Measurements from ENCODE around the gene SAC3D1. TPM values are rescaled to one million over a fixed set of nuclear protein-coding genes. Genes with fewer than 3 reads are reported as not detected.
A peak's percentile ranks its signal among the peaks of the same experiment; 100 is the strongest.

SAC3D1 gene
- total and polyA plus RNA-seq, 2 donors from 2014 or later: 6.8 to 13.4 TPM

- peaks cover 0 to 2% (median 1%) of the 10 kb centered on the region in 3 donors for H3K4me1 ChIP-seq (ENCODE audit: control insufficient read depth in 2 of 3, insufficient read depth in 2 of 3, low read depth in 1 of 3, low read length in 3 of 3)
- intact Hi-C loops (cut with DNase I): no loop called here
- no peak overlapping the region for H3K27ac ChIP-seq (ENCODE audit: low read depth in 2 of 2, low read length in 2 of 2)
Observed at GRCh38 chr11:65008016-65008415, 33.0 kb upstream of the SAC3D1 start.

GRCh38 chr11:65008873-65009272 lies 32.1 kb upstream of the SAC3D1 start:
- FAIRE-seq (no peak), DNase-seq (no peak)
- Histone ChIP-seq H3K4me3 (ENCODE audit: low read length in 3 of 3) (no peak overlapping the region), H3K27ac (ENCODE audit: low read depth in 2 of 2, low read length in 2 of 2) (no peak overlapping the region), H3K4me1 (ENCODE audit: control insufficient read depth in 2 of 3, insufficient read depth in 2 of 3, low read depth in 1 of 3, low read length in 3 of 3) (peaks cover 0 to 6% (median 5%) of the 10 kb centered on the region in 3 donors), H3K9me3 (ENCODE audit: control insufficient read depth in 2 of 3, insufficient read depth in 1 of 3, low read length in 3 of 3) (no peaks in the 10 kb centered on the region), H3K9ac (ENCODE audit: low read length in 3 of 3) (no peak overlapping the region), H3K27me3 (ENCODE audit: control insufficient read depth, insufficient read depth, low read length) (no peaks in the 10 kb centered on the region), H3K36me3 (ENCODE audit: control insufficient read depth in 2 of 3, insufficient read depth in 3 of 3, low read length in 3 of 3) (no peaks in the 10 kb centered on the region)
- no peak for TF ChIP-seq CTCF (IDR thresholded peaks at IDR 0.05; ENCODE audit: borderline replicate concordance, extremely low read depth, insufficient read depth)
- intact Hi-C loops (cut with DNase I): no loop called here

More at GRCh38 chr11:65008016-65008415, 33.0 kb upstream of the SAC3D1 start:
- H3K9me3 ChIP-seq (ENCODE audit: control insufficient read depth in 2 of 3, insufficient read depth in 1 of 3, low read length in 3 of 3): no peaks in the 10 kb centered on the region
- DNase-seq (no peak), FAIRE-seq (no peak)
- H3K9ac ChIP-seq (ENCODE audit: low read length in 3 of 3): no peak overlapping the region
- TF ChIP-seq CTCF (IDR thresholded peaks at IDR 0.05; ENCODE audit: borderline replicate concordance, extremely low read depth, insufficient read depth): no peak
- no peaks in the 10 kb centered on the region for H3K27me3 ChIP-seq (ENCODE audit: control insufficient read depth, insufficient read depth, low read length)
- no peaks in the 10 kb centered on the region for H3K36me3 ChIP-seq (ENCODE audit: control insufficient read depth in 2 of 3, insufficient read depth in 3 of 3, low read length in 3 of 3)
- H3K4me3 ChIP-seq (ENCODE audit: low read length in 3 of 3): no peak overlapping the region

GRCh38 chr11:65013130-65013887 lies 27.7 kb upstream of the SAC3D1 start:
- Histone ChIP-seq H3K27me3 (ENCODE audit: control insufficient read depth, insufficient read depth, low read length) (no peaks in the 10 kb centered on the region), H3K27ac (ENCODE audit: low read depth in 2 of 2, low read length in 2 of 2) (peak overlapping the region; percentile 89 to 98), H3K9ac (ENCODE audit: low read length in 3 of 3) (peak overlapping the region; percentile 8 to 99 (median 34)), H3K36me3 (ENCODE audit: control insufficient read depth in 2 of 3, insufficient read depth in 3 of 3, low read length in 3 of 3) (no peaks in the 10 kb centered on the region), H3K4me3 (ENCODE audit: low read length in 3 of 3) (peak overlapping the region; percentile 47 to 89 (median 61)), H3K4me1 (ENCODE audit: control insufficient read depth in 2 of 3, insufficient read depth in 2 of 3, low read depth in 1 of 3, low read length in 3 of 3) (peaks cover 0 to 10% (median 10%) of the 10 kb centered on the region in 3 donors), H3K9me3 (ENCODE audit: control insufficient read depth in 2 of 3, insufficient read depth in 1 of 3, low read length in 3 of 3) (no peaks in the 10 kb centered on the region)
- FAIRE-seq (no peak), DNase-seq (peak; percentile 92 to 96 (median 95))
- intact Hi-C loops (cut with DNase I): no loop called here
- TF ChIP-seq CTCF (IDR thresholded peaks at IDR 0.05; ENCODE audit: borderline replicate concordance, extremely low read depth, insufficient read depth): peak; percentile 81
